Adrenal gland (tissue), 5 donors: ENCODE data around the gene USP3.

Experiments
- CTCF ChIP-seq, 6 experiments: fragments of 450-650 bp in 4 of 6; fragments of 200-600 bp in 2 of 6; sonication (generic) in 1 of 6; IDR thresholded peaks; 1 replicate in 5 of 6; 2 replicates in 1 of 6; pipeline versions ENCODE4 v1.5.1 to v1.8.0; 2016 to 2021; ENCODE audit warnings: antibody characterized with exemption in 6 of 6, mild to moderate bottlenecking in 2 of 6, moderate library complexity in 1 of 6
- POLR2A ChIP-seq, 2 donors: fragments of 450-650 bp; IDR thresholded peaks; one replicate each; pipeline ENCODE4 v1.6.1; 2017; ENCODE audit warnings: antibody characterized with exemption in 2 of 2, mild to moderate bottlenecking in 2 of 2, moderate library complexity in 1 of 2
- donor health status: DM: no; HTN: no; CAD: no.

- TF ChIP-seq POLR2A (IDR thresholded peaks at IDR 0.05) (no peak), CTCF (IDR thresholded peaks at IDR 0.05) (no peak)
These were observed 125.8 kb downstream of the USP3 start for GRCh38 chr15:63630036-63630751.
